NCI-H2029 treated with DMSO at 0.1 percent for 48 hours (cell line): ENCODE data around the gene MYO1H.
A peak's percentile ranks its signal among the peaks of the same experiment; 100 is the strongest.
"Not testable (repeated sequence)": the region's sequence is repeated elsewhere in the genome, so short reads cannot be mapped to it uniquely, and the experiment has no call there.

Experiments
- DNase-seq: peaks from one replicate; lab custom pipeline; 2025; lab: John Stamatoyannopoulos, UW

The MYO1H gene

DNA sequence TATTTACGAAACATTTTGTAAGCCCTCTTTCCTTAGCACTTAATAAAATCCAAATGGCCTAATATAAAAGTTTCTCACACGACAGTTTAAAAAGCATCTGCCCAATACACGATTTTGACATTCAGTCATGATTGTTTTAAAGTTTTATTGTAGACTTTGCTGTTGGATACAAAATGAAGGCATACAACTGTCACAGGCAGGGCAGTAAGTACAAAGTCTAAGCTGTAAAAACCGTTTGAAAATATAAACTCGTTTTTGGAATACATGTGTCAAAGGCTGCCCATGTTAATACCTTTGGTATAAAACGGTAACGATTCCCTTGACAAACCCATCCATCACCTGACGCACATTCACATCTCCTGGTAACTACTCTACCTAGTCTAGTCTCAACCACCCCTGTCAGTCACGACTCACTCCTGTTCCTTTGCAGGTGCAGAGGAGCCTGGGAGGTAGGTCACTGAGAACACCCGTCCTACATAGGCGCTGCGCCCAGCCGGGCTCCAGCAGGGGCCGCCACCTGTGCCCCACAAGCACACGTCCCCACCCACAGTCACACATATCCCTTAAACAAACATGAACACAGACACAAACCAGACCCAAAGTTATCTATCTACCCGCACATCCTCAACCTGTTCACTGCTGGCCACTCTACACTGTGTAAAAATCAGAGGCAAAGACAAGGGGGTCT is 102.3 kb downstream of the MYO1H start:
- DNase-seq = no peak

DNA sequence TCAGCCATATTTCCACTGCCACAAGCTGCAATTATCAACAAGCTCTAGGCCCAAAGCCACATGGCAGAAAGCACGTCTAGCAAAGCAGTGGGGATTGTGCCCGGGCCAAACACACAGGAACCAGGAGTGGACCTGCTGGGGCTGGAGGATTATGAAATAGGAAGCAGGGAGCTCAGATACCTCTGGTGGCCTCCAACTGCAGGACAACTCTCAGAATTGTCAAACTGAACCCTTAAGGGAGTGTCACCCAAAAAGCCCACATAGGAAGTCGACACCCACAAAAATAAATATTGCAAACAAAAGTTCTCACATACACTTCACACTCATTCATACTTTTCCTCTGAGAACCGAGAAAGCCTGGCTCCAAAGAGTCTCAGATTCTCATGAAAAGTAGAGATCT is 103.3 kb downstream of the MYO1H start:
- no peak for DNase-seq

DNA sequence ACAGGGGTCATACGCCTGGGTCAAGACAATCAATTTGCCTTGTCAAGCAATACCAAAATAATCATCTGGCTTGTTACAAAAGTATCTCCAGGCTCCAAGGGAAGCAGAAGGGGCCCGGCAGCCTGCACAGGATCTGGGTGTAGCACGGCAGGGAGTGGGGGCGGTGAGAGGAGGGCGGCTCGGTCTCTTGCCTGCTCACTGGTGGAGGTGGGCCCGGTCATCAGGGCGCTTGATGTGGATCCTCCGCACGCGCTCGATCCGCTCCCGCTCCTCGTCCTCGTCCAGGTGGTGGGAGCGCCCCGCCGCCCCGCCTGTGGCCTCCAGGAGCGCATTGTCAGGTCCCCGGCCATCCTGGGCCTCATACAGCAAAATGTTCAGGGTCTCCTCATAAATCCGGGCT is 103.7 kb downstream of the MYO1H start:
- DNase-seq = no peak

DNA sequence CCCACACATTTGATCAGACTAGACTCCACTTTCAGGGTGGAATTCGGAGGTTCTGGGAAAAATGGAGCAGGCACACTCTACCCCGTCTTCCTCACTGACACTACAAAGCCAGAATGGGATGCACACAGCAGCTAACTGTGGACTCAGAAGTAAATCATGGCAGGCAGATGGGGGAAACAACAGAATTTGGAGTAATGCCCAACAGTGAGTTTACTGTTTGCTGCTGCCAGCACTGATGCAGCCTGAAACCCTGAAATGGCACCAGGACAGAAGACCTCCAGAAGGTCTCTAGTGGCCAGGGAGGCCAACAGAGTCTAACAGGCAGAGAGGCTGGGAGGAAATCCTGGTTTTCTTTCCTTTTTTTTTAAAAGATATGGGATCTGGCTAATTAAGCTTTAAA is 104.8 kb downstream of the MYO1H start:
- DNase-seq = no peak

DNA sequence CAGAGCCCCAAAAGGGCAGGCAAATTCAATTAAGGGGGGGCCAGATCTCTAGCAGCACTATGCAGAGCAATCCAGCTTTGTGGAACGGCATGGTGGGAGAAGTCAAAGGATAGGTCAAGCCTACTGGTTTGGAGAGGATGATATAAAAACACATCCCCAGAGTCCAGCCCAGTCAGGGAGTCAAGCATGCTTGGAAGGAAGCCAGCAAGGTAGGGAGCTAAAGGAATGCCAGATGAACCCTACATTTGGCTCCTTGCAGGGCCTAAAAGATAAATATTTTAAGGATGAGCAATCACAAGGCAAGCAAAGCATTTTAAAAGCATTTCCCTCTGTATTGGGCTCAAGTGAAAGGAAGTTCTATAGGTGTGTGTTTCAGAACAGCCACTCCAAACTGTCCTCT is 108.0 kb downstream of the MYO1H start:
- DNase-seq = no peak

DNA sequence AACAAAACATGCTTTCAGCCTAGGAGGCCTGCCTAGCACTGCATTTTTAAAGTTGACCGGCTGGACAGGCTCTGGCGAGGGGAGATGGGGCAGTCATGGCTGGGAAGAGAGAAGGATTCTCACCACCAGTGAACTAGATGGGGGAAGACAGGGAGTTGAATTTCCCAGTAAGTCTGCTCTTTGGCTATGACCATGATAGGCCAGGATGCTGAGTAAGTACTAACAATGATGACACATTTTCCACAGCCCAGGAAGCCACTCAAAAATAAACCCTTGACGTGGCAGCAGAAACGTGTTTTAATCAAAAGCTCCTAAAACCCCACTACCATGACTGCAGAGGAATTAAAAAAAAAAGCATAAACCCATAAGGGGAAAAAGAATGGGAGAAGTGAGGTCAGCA is 110.4 kb downstream of the MYO1H start:
- DNase-seq = no peak

DNA sequence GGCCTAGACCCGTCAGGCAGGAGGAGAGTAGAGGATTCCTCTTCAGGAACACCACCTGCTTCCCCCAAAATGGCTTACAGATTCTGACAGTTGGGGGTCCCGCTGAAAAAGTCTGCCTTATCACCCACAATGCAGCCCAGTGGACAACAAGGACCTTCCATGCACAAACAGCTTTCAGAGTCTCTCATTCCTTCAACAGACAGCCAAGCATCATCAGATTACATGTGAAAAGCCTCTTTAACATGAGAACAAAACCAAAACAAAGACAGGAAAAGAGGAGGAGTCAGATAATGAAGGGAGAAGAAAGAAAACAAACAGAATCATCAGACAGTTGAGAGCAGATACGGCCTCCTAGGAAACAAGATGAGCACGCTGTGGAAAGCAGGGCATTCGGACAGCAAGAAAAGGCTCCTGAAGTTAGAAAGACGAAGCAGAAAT is 111.1 kb downstream of the MYO1H start:
- DNase-seq = peak; percentile 83

DNA sequence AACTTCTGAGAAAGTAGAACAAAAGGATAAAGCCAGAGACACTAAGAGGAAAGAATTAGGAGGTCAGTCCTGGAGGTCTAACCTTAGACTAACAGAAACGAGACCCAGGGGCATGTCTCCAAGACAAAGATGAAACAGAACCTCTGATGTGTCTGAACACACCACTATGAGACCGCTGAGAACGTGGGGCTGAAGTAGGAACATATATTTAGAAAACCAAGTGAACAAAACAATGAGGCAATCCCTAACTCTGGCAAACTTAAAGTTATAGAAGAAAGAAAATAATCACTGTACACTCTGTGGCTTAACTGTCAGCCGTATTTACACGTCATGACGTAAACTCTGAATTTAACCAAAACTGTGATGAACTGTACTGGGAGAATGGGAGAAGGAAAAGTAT is 111.5 kb downstream of the MYO1H start:
- DNase-seq = no peak

DNA sequence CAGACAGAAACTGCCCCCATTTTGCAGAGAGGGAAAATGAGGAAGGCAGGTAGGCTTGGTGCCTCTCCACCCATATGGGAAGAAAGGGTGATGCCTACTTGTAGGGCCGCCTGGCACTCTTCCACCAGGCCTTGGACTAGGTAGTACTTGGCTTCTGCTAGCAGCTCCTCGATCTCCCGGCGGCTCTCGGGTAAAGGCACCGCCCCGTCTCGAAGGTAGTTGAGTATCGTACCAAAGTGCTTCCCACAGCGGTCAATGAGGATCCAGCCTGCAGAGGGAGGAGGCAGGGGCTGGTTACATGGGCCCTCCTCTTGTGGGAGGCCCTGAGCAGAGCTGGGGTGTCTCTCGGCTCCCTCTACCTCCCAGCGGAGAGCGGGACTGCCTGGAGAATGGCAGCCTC is 112.8 kb downstream of the MYO1H start:
- DNase-seq = no peak

DNA sequence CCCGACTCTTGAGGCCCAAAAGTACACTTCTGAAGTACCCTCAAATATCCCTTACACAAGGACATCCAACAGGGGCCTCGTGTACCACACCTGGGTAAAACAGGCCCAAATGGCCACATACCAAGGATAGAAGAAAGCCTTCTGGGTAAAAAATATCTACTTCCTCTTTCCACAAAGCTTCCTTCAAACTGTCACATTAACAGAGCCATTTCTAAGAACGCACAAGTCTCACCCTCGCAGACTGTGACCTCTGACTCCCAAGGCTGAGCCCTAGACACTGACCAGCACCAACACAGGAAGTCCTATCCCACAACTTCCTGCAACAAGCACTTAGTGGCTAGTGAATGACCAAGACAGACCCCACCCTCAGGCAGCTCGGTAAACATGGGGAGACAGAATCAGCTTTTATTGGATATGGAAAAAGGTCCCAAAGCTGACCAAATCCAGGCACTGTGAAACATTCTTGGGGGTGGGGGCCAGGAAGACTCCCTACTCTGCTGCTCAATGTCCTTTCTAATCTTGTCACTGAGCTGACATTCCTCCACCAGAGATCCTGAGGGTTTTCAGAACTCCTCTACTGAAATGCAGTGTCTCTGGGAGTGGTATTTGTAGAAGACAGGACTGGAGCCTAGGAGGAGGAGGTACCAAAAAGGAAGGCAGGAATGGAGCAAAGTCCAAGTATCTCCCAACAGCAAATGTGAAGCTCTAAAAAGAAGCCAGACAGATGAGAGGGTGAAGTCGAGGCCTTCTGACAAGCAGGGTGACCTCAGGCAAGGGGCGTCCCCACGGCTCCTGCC is 113.5 kb downstream of the MYO1H start:
- no peak for DNase-seq

DNA sequence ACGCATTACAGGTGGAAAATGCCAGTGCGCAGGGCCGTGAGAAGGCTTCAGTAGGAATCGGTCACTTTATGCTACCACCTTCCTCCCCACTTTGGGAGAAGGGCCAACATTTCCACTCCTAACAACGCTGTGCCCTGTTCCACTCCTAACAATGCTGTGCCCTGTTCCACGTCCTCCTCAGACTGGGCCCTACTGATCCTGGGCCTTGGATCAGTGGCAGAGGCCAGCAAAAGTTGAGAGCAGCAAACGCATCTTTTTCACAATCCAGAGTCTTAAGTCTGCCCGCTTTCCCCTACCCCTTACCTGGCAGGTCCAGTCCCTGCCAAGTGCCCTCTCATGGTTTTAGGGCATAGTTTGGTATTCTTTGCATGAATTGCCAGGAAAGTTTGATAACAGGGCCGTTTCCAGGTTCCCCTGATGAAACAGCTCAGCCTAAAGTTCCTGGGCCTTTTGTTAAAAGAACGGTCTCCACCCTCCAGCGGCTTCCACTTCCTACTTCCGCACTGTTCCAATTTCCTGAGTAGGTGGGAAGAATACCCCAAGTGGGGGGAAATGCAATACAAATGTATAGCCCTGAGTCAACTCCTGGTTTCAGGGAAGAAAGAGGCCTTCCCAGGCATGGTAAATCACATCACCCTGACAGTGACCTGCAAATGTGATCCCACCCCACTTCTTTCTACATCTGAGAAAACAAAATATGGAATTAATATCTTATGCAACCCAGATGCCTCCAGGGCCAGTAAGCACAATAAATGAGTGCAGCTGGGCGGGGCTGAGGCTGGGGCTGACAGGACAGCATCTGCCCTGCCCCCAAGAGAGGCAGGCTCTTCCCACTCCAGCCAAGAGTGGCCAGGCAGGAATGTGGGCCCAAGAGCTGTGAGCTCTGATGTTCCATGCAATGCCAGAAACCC is 114.4 kb downstream of the MYO1H start:
- DNase-seq = no peak

DNA sequence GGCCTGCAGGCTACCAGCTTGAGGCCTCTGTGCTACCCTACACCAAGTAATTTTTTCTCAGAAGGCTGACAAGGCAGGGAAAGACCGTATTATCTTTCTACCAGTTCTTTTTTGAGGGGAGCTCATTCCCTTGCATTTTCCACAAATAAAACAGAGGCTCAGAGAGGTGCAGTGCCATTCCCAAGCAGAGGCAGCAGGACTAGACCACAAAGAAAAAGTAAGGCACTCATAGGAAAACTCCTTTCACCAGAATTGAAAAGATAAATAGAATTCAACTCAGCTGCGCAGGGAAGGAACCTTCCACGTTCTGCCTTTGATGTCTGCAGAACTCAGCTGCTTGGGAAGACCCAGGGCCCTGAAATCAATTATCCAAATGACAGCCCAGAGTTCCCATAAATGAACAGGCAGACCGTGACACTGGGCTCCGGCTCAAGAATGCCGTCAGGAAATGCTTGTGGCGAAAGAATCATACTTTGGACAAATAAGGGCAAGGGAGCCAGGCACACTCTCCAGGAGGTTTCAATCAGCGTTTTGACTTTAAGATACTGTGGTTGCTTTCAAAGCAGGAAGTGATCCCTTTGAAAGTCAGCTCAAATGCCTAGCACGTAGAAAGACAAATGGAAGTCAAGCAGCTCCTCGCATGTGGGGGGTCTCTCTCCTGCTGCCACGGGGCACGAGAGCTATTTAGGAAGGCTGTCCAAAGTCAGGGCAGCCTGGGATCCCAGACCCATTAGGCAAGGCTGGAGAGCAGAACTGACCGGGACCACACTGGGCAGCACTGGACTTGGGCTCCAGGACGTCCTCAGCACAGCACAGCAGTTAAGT is 115.4 kb downstream of the MYO1H start:
- peak; percentile 6 for DNase-seq

DNA sequence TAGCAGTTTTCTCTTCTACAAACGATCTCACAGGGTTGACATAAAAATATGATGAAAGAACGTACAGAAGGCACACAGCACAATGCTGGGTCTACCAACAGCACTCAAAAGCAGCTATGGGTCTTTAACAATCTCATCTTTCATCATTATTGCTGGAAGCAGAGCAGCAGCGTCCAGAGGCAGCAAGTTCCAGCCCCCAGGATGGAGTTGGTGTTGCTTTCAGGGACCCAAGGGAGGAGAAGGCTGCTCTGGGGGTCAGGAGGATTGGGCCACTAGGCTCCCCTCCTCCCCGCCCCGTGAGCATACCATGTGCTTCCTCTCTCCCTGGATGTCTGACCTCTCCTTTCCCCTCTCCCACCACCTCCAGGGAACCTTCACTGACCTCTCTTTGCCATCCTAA is 116.1 kb downstream of the MYO1H start:
- no peak for DNase-seq

DNA sequence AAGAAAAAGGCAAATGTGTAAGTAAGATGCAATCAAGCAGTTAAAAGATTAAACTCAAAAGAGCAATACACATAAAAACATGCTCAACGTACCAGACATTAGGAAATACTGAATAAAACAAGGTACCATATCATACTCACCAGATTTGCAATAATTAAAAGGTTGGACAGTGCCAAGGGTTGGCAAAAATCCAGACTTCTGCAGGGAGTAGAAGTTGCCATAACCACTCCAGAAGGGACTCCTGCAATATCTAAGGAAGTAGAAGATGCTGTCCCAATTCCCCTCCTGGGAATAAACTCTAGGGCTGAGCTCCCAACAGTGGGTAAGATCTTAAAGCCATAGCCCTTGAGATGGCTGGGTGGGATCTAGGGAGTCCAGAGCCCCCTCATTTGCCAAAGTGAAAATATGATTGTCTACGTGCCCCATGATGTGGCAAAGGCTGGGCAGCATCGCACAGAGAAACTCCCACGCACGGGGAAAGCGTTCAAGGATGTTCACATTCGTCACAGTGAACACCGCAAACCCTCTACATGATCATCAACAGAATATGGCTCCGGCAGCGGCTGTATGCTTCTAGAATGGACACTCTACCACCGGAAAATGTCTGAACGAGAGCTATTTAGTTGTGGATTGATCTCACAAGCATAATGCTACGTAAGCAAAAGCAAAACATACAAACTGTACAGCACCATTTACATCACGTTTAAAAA is 117.1 kb downstream of the MYO1H start:
- DNase-seq = no peak

DNA sequence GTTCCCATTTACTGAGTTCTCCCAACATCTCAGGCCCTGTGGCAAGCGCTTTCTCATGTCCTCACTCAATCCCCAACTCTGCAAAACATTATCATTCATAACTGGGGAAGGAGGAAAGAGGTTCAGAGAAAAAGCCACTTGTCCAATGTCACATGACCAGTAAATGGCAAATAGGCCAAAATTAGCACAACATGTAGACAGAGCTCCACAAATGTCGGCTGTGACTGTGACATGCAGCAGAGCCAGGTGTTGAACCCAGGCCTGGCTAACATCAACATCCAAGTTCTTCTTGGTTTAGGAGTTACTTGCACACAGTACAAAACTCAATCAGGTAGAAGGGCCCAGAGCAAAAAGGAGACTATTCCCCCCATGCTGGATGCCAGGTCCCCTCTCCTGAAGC is 118.6 kb downstream of the MYO1H start:
- DNase-seq = no peak

DNA sequence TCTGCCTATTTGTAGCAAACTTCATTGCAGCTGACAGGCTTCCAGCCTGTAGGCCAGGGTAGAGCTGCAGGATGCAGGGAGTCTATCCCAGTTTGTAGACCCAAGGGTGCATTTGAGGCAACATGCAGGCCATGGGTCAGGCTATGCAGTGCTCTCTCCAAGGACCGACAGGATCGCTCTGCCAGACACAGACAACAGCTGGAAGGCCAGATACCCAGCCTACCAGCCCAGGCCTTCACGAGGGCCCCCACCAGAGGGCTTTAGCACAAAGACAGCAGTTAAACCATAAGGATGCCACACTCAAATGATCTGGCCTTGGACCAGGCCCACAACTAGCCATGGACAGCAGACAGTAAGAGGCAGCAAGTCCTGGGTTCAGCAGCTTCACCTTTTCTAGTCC is 119.1 kb downstream of the MYO1H start:
- DNase-seq = no peak

DNA sequence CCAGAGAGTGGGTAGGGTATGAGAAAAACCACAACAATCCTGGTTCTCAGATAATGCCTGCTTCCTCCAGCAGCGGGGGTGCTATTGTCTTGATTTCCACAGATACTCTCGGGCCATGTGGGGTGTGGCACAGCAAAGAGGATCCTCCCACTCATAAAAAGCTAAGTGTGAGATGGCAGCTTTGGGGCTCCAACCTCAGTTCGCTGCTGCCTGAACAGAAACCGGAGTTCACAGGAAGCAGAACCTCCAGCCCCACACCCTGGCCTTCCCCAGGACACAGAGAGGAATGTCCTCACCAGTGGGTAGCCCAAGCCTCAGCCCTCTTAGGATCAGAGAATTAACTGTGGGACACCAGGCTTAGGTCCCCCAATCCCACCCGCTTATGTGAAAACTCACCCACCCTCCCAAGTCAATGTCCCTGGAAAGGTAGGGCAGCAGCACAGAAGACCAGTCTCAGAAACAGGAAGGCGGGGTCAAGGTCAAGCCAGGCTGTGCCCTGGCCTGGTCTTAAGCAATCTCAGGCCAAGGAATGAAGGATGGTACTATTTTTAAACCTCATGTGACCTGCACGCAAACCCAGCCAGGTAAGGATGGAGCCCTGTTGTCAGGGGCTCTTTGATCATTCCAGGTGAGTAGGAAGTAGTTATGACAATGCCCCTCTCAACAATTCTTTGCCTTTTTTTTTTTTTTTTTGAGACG is 120.4 kb downstream of the MYO1H start:
- DNase-seq = no peak

DNA sequence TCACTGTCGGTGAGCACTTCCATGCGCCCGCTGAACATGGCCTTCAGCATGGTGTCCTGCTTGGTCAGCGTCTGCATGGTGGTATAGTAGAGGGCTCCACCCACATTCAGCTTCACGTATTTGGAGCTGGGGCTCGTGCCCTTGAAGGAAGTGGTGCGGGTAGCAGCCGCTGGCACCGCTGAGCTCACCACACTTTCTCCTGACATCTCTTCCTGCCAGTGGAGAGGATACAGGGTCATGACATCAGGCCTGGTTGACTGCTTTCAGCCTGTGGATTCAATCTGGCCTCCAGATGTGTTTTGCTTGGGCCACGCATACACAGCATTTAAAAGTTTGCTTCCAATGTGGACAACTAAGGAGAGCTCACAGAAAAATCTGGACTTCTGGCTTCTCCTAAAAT is 121.8 kb downstream of the MYO1H start:
- no peak for DNase-seq

DNA sequence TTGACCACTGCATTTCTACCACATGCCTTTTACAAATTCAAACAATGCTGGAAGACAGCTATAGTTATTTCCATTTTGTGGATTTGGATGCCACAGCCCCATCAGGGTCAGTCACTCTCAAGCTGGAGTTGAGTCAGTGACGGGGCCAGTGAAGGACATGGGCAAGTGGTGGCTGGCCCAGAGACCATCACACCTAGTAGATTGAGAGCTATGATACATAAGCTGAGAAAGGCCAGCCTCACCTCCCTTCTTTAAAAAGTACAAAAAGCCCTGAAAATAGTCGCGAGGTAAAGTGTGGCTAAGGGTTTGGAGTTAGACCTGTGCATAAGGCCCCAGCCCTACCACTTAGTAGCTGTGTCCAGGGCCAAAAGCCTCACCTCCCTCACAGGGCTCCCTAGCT is 125.3 kb downstream of the MYO1H start:
- DNase-seq = no peak

DNA sequence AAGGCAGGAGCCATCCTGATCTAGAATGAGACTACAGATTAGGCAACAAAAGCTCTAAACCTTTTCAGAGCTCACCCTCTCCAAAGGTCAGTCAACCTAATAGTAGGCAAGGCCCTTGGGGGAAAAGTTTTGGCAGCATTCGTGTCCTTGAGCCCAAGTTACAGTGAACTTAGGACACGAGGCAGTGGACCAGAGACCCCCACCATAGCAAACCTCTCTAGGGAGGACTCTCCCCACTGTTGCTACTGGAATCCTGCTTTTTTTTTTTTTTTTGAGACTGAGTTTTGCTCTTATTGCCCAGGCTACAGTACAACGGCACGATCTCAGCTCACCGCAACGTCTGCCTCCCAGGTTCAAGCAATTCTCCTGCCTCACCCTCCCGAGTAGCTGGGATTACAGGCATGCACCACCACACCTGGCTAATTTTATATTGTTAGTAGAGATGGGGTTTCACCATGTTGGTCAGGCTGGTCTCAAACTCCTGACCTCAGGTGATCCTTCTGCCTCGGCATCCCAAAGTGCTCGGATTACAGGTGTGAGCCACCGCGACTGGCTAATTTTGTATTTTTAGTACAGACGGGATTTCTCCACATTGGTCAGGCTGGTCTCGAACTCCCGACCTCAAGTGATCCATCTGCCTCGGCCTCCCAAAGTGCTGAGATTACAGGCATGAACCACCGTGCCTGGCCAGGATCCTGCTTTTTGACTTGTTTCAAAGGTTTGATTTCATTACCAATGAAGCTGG is 126.0 kb downstream of the MYO1H start:
- DNase-seq = not testable (repeated sequence)
